ENCODE measurements around the gene PAXIP1.

GRCh38 chr7:155009570-155010157 lies 6.7 kb upstream of the PAXIP1 start:
- TF ChIP-seq POLR2AphosphoS5 (IDR thresholded peaks at IDR 0.05; ENCODE audit: low read depth, low read length) (no peak), FOXP2 (optimal IDR thresholded peaks at IDR 0.05; ENCODE audit: borderline replicate concordance, extremely low read depth, extremely low read length, insufficient read depth) (no peak)

Data from PFSK-1 (cell line).